ENCODE measurements around the gene PHACTR1. TPM values are rescaled to one million over a fixed set of nuclear protein-coding genes. Genes with fewer than 3 reads are reported as not detected.

PHACTR1 gene
- total RNA-seq, 1 experiment from 2014 or later = 15.5 TPM

- no peaks in the 10 kb centered on the region for H3K9me3 Mint-ChIP-seq
These were observed 461.1 kb downstream of the PHACTR1 start for GRCh38 chr6:13177664-13178063.

More at GRCh38 chr6:13177664-13178063, 461.1 kb downstream of the PHACTR1 start:
- no peaks in the 10 kb centered on the region for H3K36me3 Mint-ChIP-seq
- no peak for TF ChIP-seq TEAD1 (CRISPR knock-in tag; IDR thresholded peaks at IDR 0.05)
- TF ChIP-seq ATF1 (CRISPR knock-in tag; IDR thresholded peaks at IDR 0.05) = no peak
- TF ChIP-seq NR1H2 (CRISPR knock-in tag; IDR thresholded peaks at IDR 0.05) = no peak
- TF ChIP-seq, protein P1, sequence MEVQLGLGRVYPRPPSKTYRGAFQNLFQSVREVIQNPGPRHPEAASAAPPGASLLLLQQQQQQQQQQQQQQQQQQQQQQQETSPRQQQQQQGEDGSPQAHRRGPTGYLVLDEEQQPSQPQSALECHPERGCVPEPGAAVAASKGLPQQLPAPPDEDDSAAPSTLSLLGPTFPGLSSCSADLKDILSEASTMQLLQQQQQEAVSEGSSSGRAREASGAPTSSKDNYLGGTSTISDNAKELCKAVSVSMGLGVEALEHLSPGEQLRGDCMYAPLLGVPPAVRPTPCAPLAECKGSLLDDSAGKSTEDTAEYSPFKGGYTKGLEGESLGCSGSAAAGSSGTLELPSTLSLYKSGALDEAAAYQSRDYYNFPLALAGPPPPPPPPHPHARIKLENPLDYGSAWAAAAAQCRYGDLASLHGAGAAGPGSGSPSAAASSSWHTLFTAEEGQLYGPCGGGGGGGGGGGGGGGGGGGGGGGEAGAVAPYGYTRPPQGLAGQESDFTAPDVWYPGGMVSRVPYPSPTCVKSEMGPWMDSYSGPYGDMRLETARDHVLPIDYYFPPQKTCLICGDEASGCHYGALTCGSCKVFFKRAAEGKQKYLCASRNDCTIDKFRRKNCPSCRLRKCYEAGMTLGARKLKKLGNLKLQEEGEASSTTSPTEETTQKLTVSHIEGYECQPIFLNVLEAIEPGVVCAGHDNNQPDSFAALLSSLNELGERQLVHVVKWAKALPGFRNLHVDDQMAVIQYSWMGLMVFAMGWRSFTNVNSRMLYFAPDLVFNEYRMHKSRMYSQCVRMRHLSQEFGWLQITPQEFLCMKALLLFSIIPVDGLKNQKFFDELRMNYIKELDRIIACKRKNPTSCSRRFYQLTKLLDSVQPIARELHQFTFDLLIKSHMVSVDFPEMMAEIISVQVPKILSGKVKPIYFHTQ (CRISPR knock-in tag; IDR thresholded peaks at IDR 0.05) = no peak
- TF ChIP-seq HMGXB4 (CRISPR knock-in tag; IDR thresholded peaks at IDR 0.05) = no peak
- TF ChIP-seq CTCF (IDR thresholded peaks at IDR 0.05) = no peak
- TF ChIP-seq HMGA2 (CRISPR knock-in tag; IDR thresholded peaks at IDR 0.05) = no peak
- TF ChIP-seq PREB (CRISPR knock-in tag; IDR thresholded peaks at IDR 0.05; ENCODE audit: borderline replicate concordance) = no peak
- no peak for TF ChIP-seq FOXP1 (CRISPR knock-in tag; IDR thresholded peaks at IDR 0.05; ENCODE audit: borderline replicate concordance)
- TF ChIP-seq, protein P2, sequence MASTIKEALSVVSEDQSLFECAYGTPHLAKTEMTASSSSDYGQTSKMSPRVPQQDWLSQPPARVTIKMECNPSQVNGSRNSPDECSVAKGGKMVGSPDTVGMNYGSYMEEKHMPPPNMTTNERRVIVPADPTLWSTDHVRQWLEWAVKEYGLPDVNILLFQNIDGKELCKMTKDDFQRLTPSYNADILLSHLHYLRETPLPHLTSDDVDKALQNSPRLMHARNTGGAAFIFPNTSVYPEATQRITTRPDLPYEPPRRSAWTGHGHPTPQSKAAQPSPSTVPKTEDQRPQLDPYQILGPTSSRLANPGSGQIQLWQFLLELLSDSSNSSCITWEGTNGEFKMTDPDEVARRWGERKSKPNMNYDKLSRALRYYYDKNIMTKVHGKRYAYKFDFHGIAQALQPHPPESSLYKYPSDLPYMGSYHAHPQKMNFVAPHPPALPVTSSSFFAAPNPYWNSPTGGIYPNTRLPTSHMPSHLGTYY (CRISPR knock-in tag; IDR thresholded peaks at IDR 0.05) = no peak
- TF ChIP-seq ATF3 (CRISPR knock-in tag; conservative IDR thresholded peaks at IDR 0.05) = no peak
- no peak for TF ChIP-seq MLX (CRISPR knock-in tag; IDR thresholded peaks at IDR 0.05)
- no peak overlapping the region for H3K4me3 Mint-ChIP-seq
- DNase-seq (ENCODE audit: low spot score) (no peak), ATAC-seq (no peak)
- POLR2A ChIA-PET = no interaction called here
- CTCF ChIA-PET = no interaction called here
- H3K4me1 Mint-ChIP-seq = peaks cover 37% of the 10 kb centered on the region
- H3K27me3 Mint-ChIP-seq (ENCODE audit: low read depth) = no peaks in the 10 kb centered on the region
- H3K27ac Mint-ChIP-seq = no peak overlapping the region

All from WTC11 (cell line).